ENCODE results near the gene AADACL4.

DNA sequence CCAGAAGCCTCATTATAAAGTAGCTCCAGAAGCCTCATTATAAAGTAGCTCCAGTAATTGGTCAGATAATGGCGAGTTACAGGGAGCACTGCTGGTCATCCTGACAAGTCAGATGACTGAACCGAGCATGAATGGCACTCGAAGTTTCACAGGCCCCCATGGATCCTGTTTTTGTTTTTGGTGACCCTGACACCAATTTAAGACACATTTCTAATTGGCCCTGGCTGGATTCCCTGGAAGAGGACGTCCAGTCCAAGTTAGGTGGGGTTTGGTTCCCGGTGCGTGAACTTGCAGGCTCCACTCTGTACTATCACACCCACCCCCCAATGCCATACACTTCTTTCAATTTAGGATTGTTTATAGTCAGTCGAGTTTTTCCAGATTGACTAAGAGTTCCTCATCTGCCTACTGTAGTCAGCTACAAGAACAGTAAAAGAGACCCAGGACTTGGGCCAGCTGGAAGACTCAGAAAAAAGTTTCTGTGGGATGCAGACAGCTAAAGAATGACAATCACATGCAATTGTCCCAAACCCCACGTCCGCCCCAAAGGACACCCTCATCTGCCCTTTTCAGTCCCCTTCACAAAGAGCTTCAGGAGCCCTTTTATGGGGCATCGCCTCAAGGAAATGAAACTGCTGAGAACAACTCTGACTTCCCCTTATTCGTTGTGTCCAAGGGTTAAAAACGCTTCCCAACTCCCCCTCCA is 28.6 kb upstream of the AADACL4 start:
- TF ChIP-seq, protein P1, sequence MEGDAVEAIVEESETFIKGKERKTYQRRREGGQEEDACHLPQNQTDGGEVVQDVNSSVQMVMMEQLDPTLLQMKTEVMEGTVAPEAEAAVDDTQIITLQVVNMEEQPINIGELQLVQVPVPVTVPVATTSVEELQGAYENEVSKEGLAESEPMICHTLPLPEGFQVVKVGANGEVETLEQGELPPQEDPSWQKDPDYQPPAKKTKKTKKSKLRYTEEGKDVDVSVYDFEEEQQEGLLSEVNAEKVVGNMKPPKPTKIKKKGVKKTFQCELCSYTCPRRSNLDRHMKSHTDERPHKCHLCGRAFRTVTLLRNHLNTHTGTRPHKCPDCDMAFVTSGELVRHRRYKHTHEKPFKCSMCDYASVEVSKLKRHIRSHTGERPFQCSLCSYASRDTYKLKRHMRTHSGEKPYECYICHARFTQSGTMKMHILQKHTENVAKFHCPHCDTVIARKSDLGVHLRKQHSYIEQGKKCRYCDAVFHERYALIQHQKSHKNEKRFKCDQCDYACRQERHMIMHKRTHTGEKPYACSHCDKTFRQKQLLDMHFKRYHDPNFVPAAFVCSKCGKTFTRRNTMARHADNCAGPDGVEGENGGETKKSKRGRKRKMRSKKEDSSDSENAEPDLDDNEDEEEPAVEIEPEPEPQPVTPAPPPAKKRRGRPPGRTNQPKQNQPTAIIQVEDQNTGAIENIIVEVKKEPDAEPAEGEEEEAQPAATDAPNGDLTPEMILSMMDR (IDR thresholded peaks at IDR 0.05), result no peak
- no peak for TF ChIP-seq POLR2A (IDR thresholded peaks at IDR 0.05)

Data from heart left ventricle (tissue), 13 donors.